Ovary (tissue), 9 donors: Measurements from ENCODE around the gene RAI14. TPM values are rescaled to one million over a fixed set of nuclear protein-coding genes. Genes with fewer than 3 reads are reported as not detected.

Experiments used
- DNase-seq, 5 donors: peaks; one replicate each; pipeline ENCODE4 v3.0.0-alpha.2; 2019 to 2020
- H3K27ac ChIP-seq, 2 donors: fragments of 200-600 bp; one replicate each; pipeline versions ENCODE4 v1.5.1 to v1.8.0; 2019 to 2022
- H3K27me3 ChIP-seq: fragments of 200-600 bp; one replicate; pipeline ENCODE4 v1.8.0; 2022
- H3K36me3 ChIP-seq: fragments of 200-600 bp; sonication (generic); one replicate; pipeline ENCODE4 v1.5.1; 2019
- H3K4me1 ChIP-seq: one replicate; pipeline ENCODE4 v1.8.1; 2013; ENCODE audit warnings: mild to moderate bottlenecking, moderate library complexity; ENCODE audit not compliant: insufficient read depth
- H3K4me3 ChIP-seq: fragments of 200-600 bp; sonication (generic); one replicate; pipeline ENCODE4 v1.5.1; 2017
- H3K9me3 ChIP-seq, 2 donors: fragments of 200-600 bp in 1 of 2; sonication (generic) in 1 of 2; one replicate each; pipeline versions ENCODE4 v1.5.1 to v1.8.1; 2013 to 2019; ENCODE audit warnings: mild to moderate bottlenecking in 1 of 2, moderate library complexity in 1 of 2
- EP300 ChIP-seq: sonication (generic); formaldehyde crosslinking; IDR thresholded peaks from one replicate; pipeline ENCODE4 v1.6.1; 2017; ENCODE audit warnings: antibody characterized with exemption
- POLR2A ChIP-seq: fragments of 450-650 bp; IDR thresholded peaks from one replicate; pipeline ENCODE4 v1.6.1; 2017; ENCODE audit warnings: antibody characterized with exemption, mild to moderate bottlenecking, moderate library complexity
- WGBS, 3 donors: extraction: QIAGEN DNeasy Blood & Tissue Kit in 1 of 3; methylation state at CpG; one replicate each; pipeline versions ENCODE4 v1.1.5 to v1.1.7; 2013 to 2017; 5-methylcytosine and 5-hydroxymethylcytosine counted together
- intact Hi-C, 4 donors: fragments of 100-400 bp; cut with DNase I; formaldehyde crosslinking; loops; one replicate each; pipeline versions ENCODE4 v1.11.0 to v1.15.1; 2022 to 2023
- polyA plus RNA-seq, 2 donors: library from polyadenylated mRNA; stranded (reverse); fragments of 200-250 nt in 1 of 2; fragments of 350-450 nt in 1 of 2; fragmentation: Illumina TruSeq in 1 of 2; extraction: RNeasy Lipid Tissue Mini Kit (QIAGEN cat#74804) in 1 of 2; gene quantifications; one replicate each; pipeline ENCODE4 v1.2.3, GENCODE V29; 2013 to 2014
- total RNA-seq, 7 donors: library from RNA; depleted of rRNA in 2 of 7; stranded (reverse); fragments of >200 nt in 2 of 7; fragmentation: NEBNext Ultra II Directional in 3 of 7; extraction: Animal tissue kit (Norgen Biotek cat#: 25700) in 3 of 7; gene quantifications; one replicate each; pipeline versions ENCODE4 v1.1.0 to v1.2.4, GENCODE V29; 2016 to 2023
- TF ChIP-seq, protein P1 (sequence below), 3 donors: fragments of 450-650 bp in 2 of 3; fragments of 200-600 bp in 1 of 3; IDR thresholded peaks; one replicate each; pipeline versions ENCODE4 v1.5.1 to v1.8.0; 2016 to 2022; ENCODE audit warnings: antibody characterized with exemption in 3 of 3, mild to moderate bottlenecking in 1 of 3
- donor health status: DM: no; HTN: no; CAD: no; lungs with moderate emphysema.
- donor health status: DM: no; HTN: no; CAD: no.
- donor health status: Bipolar disorder and iron deficiency.
- donor health status: DM: yes; HTN: yes; CAD: no.
- donor health status: DM: no; HTN: no; CAD: no.
- donor health status: DM: yes; HTN: yes; CAD: no.

Gene RAI14
- total and polyA plus RNA-seq, 9 donors, result 8.2 to 36.1 (median 25.9) TPM

DNA sequence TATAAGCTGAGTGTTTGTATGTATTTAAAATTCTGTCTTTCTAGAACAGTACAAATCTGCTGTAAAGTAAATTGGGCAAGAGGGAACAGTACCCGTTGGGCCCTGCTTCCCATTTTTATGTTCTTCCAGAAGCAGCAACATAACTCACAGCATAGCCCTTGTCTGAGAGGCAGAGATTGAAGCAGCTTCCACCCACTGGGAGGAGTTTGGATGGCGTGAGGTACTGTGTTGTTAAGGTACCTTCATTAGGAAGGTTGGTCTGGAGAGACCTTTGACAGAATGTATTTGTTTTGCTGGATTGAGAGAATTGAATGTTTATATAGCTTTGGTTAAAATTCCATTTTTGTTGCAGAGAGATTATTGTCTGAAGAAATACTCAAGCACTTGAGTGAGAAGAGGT, 24.8 kb downstream of the RAI14 start:
- Histone ChIP-seq H3K36me3 (no peaks in the 10 kb centered on the region), H3K4me3 (no peak overlapping the region), H3K9me3 (no peaks in the 10 kb centered on the region), H3K27me3 (no peaks in the 10 kb centered on the region), H3K4me1 (peaks cover 1% of the 10 kb centered on the region), H3K27ac (no peak overlapping the region)
- intact Hi-C loops, result no loop called here
- DNase-seq, result no peak
- WGBS, 3 donors, result 62 to 65% (median 64%) methylated on average over 2 of the region's 2 CpGs
- TF ChIP-seq EP300, result no peak
- TF ChIP-seq, protein P1, sequence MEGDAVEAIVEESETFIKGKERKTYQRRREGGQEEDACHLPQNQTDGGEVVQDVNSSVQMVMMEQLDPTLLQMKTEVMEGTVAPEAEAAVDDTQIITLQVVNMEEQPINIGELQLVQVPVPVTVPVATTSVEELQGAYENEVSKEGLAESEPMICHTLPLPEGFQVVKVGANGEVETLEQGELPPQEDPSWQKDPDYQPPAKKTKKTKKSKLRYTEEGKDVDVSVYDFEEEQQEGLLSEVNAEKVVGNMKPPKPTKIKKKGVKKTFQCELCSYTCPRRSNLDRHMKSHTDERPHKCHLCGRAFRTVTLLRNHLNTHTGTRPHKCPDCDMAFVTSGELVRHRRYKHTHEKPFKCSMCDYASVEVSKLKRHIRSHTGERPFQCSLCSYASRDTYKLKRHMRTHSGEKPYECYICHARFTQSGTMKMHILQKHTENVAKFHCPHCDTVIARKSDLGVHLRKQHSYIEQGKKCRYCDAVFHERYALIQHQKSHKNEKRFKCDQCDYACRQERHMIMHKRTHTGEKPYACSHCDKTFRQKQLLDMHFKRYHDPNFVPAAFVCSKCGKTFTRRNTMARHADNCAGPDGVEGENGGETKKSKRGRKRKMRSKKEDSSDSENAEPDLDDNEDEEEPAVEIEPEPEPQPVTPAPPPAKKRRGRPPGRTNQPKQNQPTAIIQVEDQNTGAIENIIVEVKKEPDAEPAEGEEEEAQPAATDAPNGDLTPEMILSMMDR (IDR thresholded peaks at IDR 0.05), result no peak

DNA sequence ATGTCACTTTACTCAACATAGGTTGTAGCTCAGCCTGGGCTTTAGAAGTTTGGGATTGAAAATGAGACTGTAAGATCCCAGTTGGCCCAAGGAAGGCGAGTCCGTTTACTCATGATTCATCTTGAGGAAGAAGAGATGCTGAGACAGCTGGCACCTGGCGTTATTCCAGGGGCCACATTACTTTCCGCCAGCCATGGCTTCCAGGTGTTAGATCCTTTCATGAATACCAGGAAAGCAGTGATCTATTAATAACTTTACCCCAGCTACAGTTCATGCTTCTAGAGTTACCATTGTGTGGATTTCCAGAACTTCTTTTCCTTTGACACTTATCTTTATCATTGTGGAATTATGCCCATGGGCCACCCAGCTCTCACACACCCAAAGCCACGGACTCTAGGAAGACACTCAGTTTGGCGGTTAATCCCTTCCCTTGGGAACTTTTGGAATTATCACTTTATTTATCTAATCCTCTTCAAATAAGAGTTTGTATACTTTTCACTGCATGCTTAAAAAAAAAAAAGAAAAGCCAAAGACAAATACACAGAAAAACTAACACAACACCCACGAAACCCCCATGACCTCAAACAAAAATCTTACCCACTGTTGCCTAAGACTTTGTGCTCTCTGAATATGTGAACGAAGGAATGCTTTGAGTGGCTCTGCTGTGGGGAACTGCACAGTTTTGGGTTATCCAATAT, 26.9 kb downstream of the RAI14 start:
- Histone ChIP-seq H3K27ac (no peak overlapping the region), H3K9me3 (no peaks in the 10 kb centered on the region), H3K27me3 (no peaks in the 10 kb centered on the region), H3K4me3 (no peak overlapping the region), H3K4me1 (peaks cover 8% of the 10 kb centered on the region), H3K36me3 (no peaks in the 10 kb centered on the region)
- TF ChIP-seq EP300, result no peak
- TF ChIP-seq POLR2A, result no peak
- TF ChIP-seq, protein P1 (IDR thresholded peaks at IDR 0.05), result no peak
- intact Hi-C loops, result no loop called here
- DNase-seq, result no peak
- 82 to 86% (median 82%) methylated on average over 8 of the region's 8 CpGs for WGBS, 3 donors

DNA sequence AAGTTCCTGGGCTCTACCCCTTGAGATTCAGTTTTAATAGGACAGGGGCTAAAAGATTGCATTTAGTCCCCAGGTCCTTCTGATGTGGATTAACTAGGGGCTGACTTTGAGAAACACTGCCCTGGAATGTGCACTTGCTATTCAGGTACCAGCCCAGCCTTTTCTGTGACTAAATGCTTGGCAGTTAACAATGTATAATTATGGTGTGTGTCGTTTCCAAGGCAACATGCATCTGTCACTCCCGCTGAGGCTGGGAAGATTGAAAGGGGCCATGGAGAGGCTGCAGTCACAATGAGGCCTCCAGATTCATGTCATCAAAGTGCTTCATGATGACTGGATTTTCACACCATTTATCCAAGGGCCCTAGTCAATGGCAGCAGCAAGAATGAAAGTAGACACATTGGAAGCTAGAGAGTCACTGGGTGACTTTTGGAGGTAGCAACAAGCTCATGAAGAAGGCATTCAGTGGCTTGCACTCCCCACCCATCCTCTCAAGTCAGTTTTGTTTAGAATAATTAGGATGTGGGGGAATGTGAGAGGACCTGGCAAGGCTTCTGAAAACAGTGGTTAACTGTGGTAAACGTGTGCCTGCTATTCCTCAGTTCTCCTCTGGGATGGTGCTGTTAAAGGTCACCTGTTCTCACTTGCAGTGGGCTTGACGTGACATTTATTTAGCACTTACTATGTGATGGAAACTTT, 28.3 kb downstream of the RAI14 start:
- Histone ChIP-seq H3K36me3 (no peaks in the 10 kb centered on the region), H3K27me3 (no peaks in the 10 kb centered on the region), H3K9me3 (no peaks in the 10 kb centered on the region), H3K27ac (no peak overlapping the region), H3K4me1 (peaks cover 9% of the 10 kb centered on the region), H3K4me3 (no peak overlapping the region)
- no peak for DNase-seq
- TF ChIP-seq, protein P1 (IDR thresholded peaks at IDR 0.05), result no peak
- TF ChIP-seq EP300 (no peak), POLR2A (no peak)
- 55 to 67% (median 66%) methylated on average over 4 of the region's 4 CpGs for WGBS, 3 donors
- intact Hi-C loops, result no loop called here

DNA sequence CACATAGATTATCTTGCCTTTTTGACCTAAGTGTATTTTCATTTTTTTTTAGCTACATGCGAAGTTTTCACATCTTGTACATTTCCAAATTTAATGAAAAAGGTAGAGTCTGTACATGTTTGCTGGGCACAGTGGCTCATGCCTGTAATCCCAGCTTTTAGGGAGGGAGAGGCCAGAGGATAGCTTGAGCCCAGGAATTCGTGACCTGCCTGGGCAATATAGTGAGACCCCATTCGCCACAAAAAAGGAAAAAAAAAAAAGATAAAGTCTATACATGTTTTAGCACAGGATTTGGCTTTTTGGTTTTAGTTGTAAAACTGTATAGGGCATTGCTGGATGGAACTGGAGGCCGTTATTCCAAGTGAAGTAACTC, 28.8 kb downstream of the RAI14 start:
- DNase-seq, result no peak
- Histone ChIP-seq H3K36me3 (no peaks in the 10 kb centered on the region), H3K27ac (no peak overlapping the region), H3K9me3 (no peaks in the 10 kb centered on the region), H3K4me3 (no peak overlapping the region), H3K4me1 (peaks cover 9% of the 10 kb centered on the region), H3K27me3 (no peaks in the 10 kb centered on the region)
- intact Hi-C loops, result no loop called here
- TF ChIP-seq EP300 (no peak), POLR2A (no peak)
- TF ChIP-seq, protein P1 (IDR thresholded peaks at IDR 0.05), result no peak
- WGBS, 3 donors, result 92 to 99% (median 95%) methylated on average over 4 of the region's 4 CpGs
